HepG2 (cell line): Measurements from ENCODE around the gene CCDC116. TPM values are rescaled to one million over a fixed set of nuclear protein-coding genes. Genes with fewer than 3 reads are reported as not detected.

Source experiments
- ATAC-seq: fragments of 200-7000 bp; cut with Tn5 transposase; 3 replicates; pipeline ENCODE4 v1.9.1; 2020; ENCODE audit warnings: mild to moderate bottlenecking, moderate library complexity
- BruUV-seq: library from RNA; stranded (reverse); fragments of 400-500 nt; replicated peaks from 2 replicates; lab custom pipeline; 2021; lab: Mats Ljungman, UMichigan
- CTCF ChIA-PET: fragments of 300-600 bp; formaldehyde crosslinking; extraction: SDS; loops from one replicate; lab custom pipeline; 2021; ENCODE audit warnings: low total read pairs, inconsistent platforms, low intra/inter-chr PET ratio; lab: Yijun Ruan, JAX
- POLR2A ChIA-PET: fragments of 350-600 bp; sonication (Branson Sonifier 250); formaldehyde crosslinking; loops from one replicate; lab custom pipeline; 2020; ENCODE audit warnings: antibody characterized with exemption, inconsistent platforms; lab: Yijun Ruan, JAX
- DNase-seq: peaks from one replicate; pipeline ENCODE4 v3.0.0-alpha.2; 2015; ENCODE audit warnings: low spot score
- FAIRE-seq: peaks from 3 replicates; lab custom pipeline; 2011; peaks lifted over from hg19 to GRCh38; lab: Jason Lieb, UNC
- H2AFZ ChIP-seq: one replicate; pipeline ENCODE4 v1.6.1; 2011; ENCODE audit warnings: low read length, inconsistent platforms
- H3K27ac ChIP-seq: fragments of 300-600 bp; 3 replicates; pipeline ENCODE4 v1.8.0; 2011; ENCODE audit warnings: mixed run types, mild to moderate bottlenecking, mixed read lengths, low read length, inconsistent platforms; ENCODE audit not compliant: insufficient read depth; ENCODE audit errors: extremely low read length
- H3K27me3 ChIP-seq, 2 experiments: fragments of 200-600 bp in 1 of 2; 2 replicates in 1 of 2; 3 replicates in 1 of 2; pipeline versions ENCODE4 v1.6.0 to v1.8.0; 2011; ENCODE audit warnings: low read length in 2 of 2, mild to moderate bottlenecking in 2 of 2, moderate library complexity in 2 of 2, inconsistent platforms in 1 of 2; ENCODE audit not compliant: insufficient read depth in 2 of 2, control insufficient read depth in 1 of 2
- H3K36me3 ChIP-seq, 2 experiments: fragments of 200-600 bp in 1 of 2; replicated peaks in 1 of 2; 2 replicates in 1 of 2; 3 replicates in 1 of 2; pipeline versions ENCODE4 v1.5.1 to v1.8.0; 2011; ENCODE audit warnings: low read length in 2 of 2, inconsistent platforms in 1 of 2; ENCODE audit not compliant: insufficient read depth in 2 of 2, control insufficient read depth in 1 of 2
- H3K4me1 ChIP-seq: 2 replicates; pipeline ENCODE4 v1.5.1; 2012; ENCODE audit warnings: low read length, inconsistent platforms; ENCODE audit not compliant: insufficient read depth
- H3K4me2 ChIP-seq: 2 replicates; pipeline ENCODE4 v1.6.0; 2011; ENCODE audit warnings: low read depth, low read length, inconsistent platforms
- H3K4me3 ChIP-seq, 3 experiments: fragments of 200-600 bp in 1 of 3; sonication (generic), shearing (Covaris generic) in 1 of 3; replicated peaks in 1 of 3; 2 replicates each; pipeline ENCODE4 v1.5.1; 2011 to 2016; ENCODE audit warnings: low read length in 3 of 3, inconsistent platforms in 2 of 3, low read depth in 2 of 3, mild to moderate bottlenecking in 2 of 3, control low read depth in 1 of 3, mixed read lengths in 1 of 3; ENCODE audit not compliant: insufficient read depth in 1 of 3
- H3K79me2 ChIP-seq: one replicate; pipeline ENCODE4 v1.6.1; 2011; ENCODE audit warnings: low read length, inconsistent platforms; ENCODE audit not compliant: insufficient read depth
- H3K9ac ChIP-seq: 2 replicates; pipeline ENCODE4 v1.6.0; 2011; ENCODE audit warnings: mild to moderate bottlenecking, low read depth, low read length, inconsistent platforms; ENCODE audit not compliant: insufficient read depth
- H3K9me3 ChIP-seq: 2 replicates; pipeline ENCODE4 v1.5.1; 2012; ENCODE audit warnings: mild to moderate bottlenecking, low read length
- H4K20me1 ChIP-seq: 2 replicates; pipeline ENCODE4 v1.6.0; 2011; ENCODE audit warnings: inconsistent platforms, mild to moderate bottlenecking, low read length, moderate library complexity; ENCODE audit not compliant: insufficient read depth
- AKNA ChIP-seq: sonication (generic); formaldehyde crosslinking; IDR thresholded peaks from 2 replicates; pipeline ENCODE4 v1.4.0; 2020; ENCODE audit warnings: missing genetic modification reagents, borderline replicate concordance
- ATM ChIP-seq: fragments of 450-650 bp; IDR thresholded peaks from 2 replicates; pipeline ENCODE4 v1.7.1; 2017; ENCODE audit warnings: mild to moderate bottlenecking, borderline replicate concordance
- BORCS8-MEF2B ChIP-seq: sonication (generic); formaldehyde crosslinking; IDR thresholded peaks from 2 replicates; pipeline ENCODE4 v1.8.0; 2022; ENCODE audit warnings: mild to moderate bottlenecking, missing genetic modification reagents
- CENPX ChIP-seq: sonication (generic); formaldehyde crosslinking; IDR thresholded peaks from 2 replicates; pipeline ENCODE4 v1.9.0; 2021; ENCODE audit warnings: mild to moderate bottlenecking, missing genetic modification reagents, moderate library complexity
- MIXL1 ChIP-seq: IDR thresholded peaks from 2 replicates; pipeline ENCODE4 v1.6.1; 2016
- MTERF4 ChIP-seq: sonication (generic); formaldehyde crosslinking; IDR thresholded peaks from 2 replicates; pipeline ENCODE4 v1.8.0; 2023; ENCODE audit warnings: mild to moderate bottlenecking, missing genetic modification reagents
- RFX3 ChIP-seq: IDR thresholded peaks from 2 replicates; pipeline ENCODE4 v1.6.1; 2016; ENCODE audit warnings: missing biosample characterization, missing genetic modification reagents
- TCF12 ChIP-seq, 2 experiments: fragments of 450-650 bp in 1 of 2; sonication (generic) in 1 of 2; formaldehyde crosslinking in 1 of 2; IDR thresholded peaks; 2 replicates each; pipeline versions ENCODE4 v1.6.1 to v1.8.0; 2017 to 2022; ENCODE audit warnings: antibody characterized with exemption in 1 of 2, mild to moderate bottlenecking in 1 of 2, missing genetic modification reagents in 1 of 2, moderate library complexity in 1 of 2
- TIGD3 ChIP-seq: sonication (generic); formaldehyde crosslinking; IDR thresholded peaks from 2 replicates; pipeline ENCODE4 v1.5.1; 2020; ENCODE audit warnings: mild to moderate bottlenecking, missing genetic modification reagents, borderline replicate concordance
- ZFP41 ChIP-seq: sonication (generic); formaldehyde crosslinking; IDR thresholded peaks from 2 replicates; pipeline ENCODE4 v1.4.0; 2020; ENCODE audit warnings: mild to moderate bottlenecking, missing genetic modification reagents, borderline replicate concordance
- ZNF292 ChIP-seq: sonication (generic); formaldehyde crosslinking; IDR thresholded peaks from 2 replicates; pipeline ENCODE4 v1.8.1; 2022; ENCODE audit warnings: mild to moderate bottlenecking, low read depth, missing genetic modification reagents, borderline replicate concordance
- ZNF549 ChIP-seq: sonication (generic); formaldehyde crosslinking; IDR thresholded peaks from 2 replicates; pipeline ENCODE4 v1.5.0; 2020; ENCODE audit warnings: missing genetic modification reagents
- ZNF558 ChIP-seq: sonication (generic); formaldehyde crosslinking; IDR thresholded peaks from 2 replicates; pipeline ENCODE4 v1.9.0; 2022; ENCODE audit warnings: mild to moderate bottlenecking, missing genetic modification reagents, borderline replicate concordance
- ZNF770 ChIP-seq: sonication (generic); formaldehyde crosslinking; IDR thresholded peaks from 2 replicates; pipeline ENCODE4 v1.5.0; 2020; ENCODE audit warnings: mild to moderate bottlenecking, missing genetic modification reagents
- ZNF792 ChIP-seq: IDR thresholded peaks from 2 replicates; pipeline ENCODE4 v1.6.1; 2016
- WGBS: methylation state at CpG from one replicate; pipeline ENCODE4 v1.1.6; 2017; ENCODE audit warnings: low lambda C conversion rate; 5-methylcytosine and 5-hydroxymethylcytosine counted together
- in situ Hi-C: cut with HindIII; loops from 2 replicates; pipeline ENCODE4 v1.10.0; 2017; ENCODE audit warnings: low pct_unique_long_range_greater_than_20kb; ENCODE audit not compliant: extremely low pct_ligation_motif_present
- intact Hi-C: fragments of 100-400 bp; cut with micrococcal nuclease; formaldehyde crosslinking; loops from one replicate; pipeline ENCODE4 v1.10.0; 2022; ENCODE audit not compliant: unreplicated experiment
- polyA plus RNA-seq, 8 experiments: library from polyadenylated mRNA; depleted of rRNA in 3 of 8; stranded (reverse) in 7 of 8; unstranded in 1 of 8; fragments of >200 nt; fragmentation: Illumina TruSeq in 4 of 8; extraction: Trizol in 4 of 8; gene quantifications; 2 replicates each; pipeline versions ENCODE4 v1.2.1 to v1.2.3, GENCODE V29; 2011 to 2016; ENCODE audit warnings: low read depth in 4 of 8, missing spikeins in 1 of 8, mixed read lengths in 1 of 8; ENCODE audit not compliant: insufficient read depth in 1 of 8
- total RNA-seq, 5 experiments: library from RNA; depleted of rRNA; stranded (reverse); fragments of >200 nt; fragmentation: Illumina TruSeq; extraction: Trizol; gene quantifications; 2 replicates each; pipeline ENCODE4 v1.2.3, GENCODE V29; 2016; ENCODE audit warnings: low read depth in 1 of 5

CCDC116 gene
- total and polyA plus RNA-seq, 2 of the 13 experiments (the other 11 are each of a cell fraction or from before 2014, with no cell fraction given) = 0.15 to 0.33 TPM

GRCh38 chr22:21634844-21635243, 2.3 kb downstream of the CCDC116 start:
- Histone ChIP-seq H3K4me2 (no peak overlapping the region), H3K4me3 (no peak overlapping the region), H3K79me2 (peaks cover under 1% of the 10 kb centered on the region), H3K9me3 (no peaks in the 10 kb centered on the region), H3K9ac (no peak overlapping the region), H2AFZ (no peak overlapping the region), H3K36me3 (no peaks in the 10 kb centered on the region), H3K27ac (no peak overlapping the region), H4K20me1 (no peaks in the 10 kb centered on the region), H3K4me1 (peaks cover 65% of the 10 kb centered on the region), H3K27me3 (peaks cover 0 to 4% of the 10 kb centered on the region in 2 experiments; a peak in 2 of 5 replicates)
- no peak for ATAC-seq
- in situ Hi-C loops (no loop called here), intact Hi-C loops (no loop called here)
- no TSS peak for BruUV-seq
- FAIRE-seq = no peak
- POLR2A ChIA-PET = no interaction called here
- WGBS = 81% methylated on average over 17 of the region's 19 CpGs
- no peak for DNase-seq
- TF ChIP-seq ZNF770 = no peak
- TF ChIP-seq ZNF549 (CRISPR knock-in tag) = no peak
- no peak for TF ChIP-seq CENPX (CRISPR knock-in tag)
- no peak for TF ChIP-seq ATM
- TF ChIP-seq AKNA = no peak
- TF ChIP-seq ZNF558 (CRISPR knock-in tag) = no peak
- no peak for TF ChIP-seq ZNF292 (CRISPR knock-in tag)
- no peak for TF ChIP-seq TIGD3 (CRISPR knock-in tag)
- no peak for TF ChIP-seq RFX3 (CRISPR knock-in tag)
- TF ChIP-seq ZNF792 = no peak
- no peak for TF ChIP-seq ZFP41
- no peak for TF ChIP-seq MIXL1 (CRISPR knock-in tag)
- no peak for TF ChIP-seq MTERF4 (CRISPR knock-in tag)
- TF ChIP-seq BORCS8-MEF2B (CRISPR knock-in tag) = no peak
- no peak for TF ChIP-seq TCF12 (IDR thresholded peaks at IDR 0.05)
- no peak for TF ChIP-seq TCF12 (CRISPR knock-in tag; IDR thresholded peaks at IDR 0.05)
- CTCF ChIA-PET = no interaction called here
